ACC112 (cell line): ENCODE measurements around the gene ELMOD3.
A peak's percentile ranks its signal among the peaks of the same experiment; 100 is the strongest.

Source experiments
- H2AFZ ChIP-seq: fragments of 200-600 bp; sonication (generic); one replicate; pipeline ENCODE4 v1.6.0; 2017; ENCODE audit warnings: antibody characterized with exemption, low read length; ENCODE audit not compliant: unreplicated experiment
- H3K27ac ChIP-seq: fragments of 200-600 bp; sonication (generic); 2 replicates; pipeline ENCODE4 v1.5.1; 2014; ENCODE audit warnings: low read depth, mild to moderate bottlenecking, antibody characterized with exemption, low read length, moderate library complexity
- H3K27me3 ChIP-seq: fragments of 200-600 bp; sonication (generic); 2 replicates; pipeline ENCODE4 v1.6.1; 2014; ENCODE audit warnings: mild to moderate bottlenecking, antibody characterized with exemption, low read length, moderate library complexity, mixed read lengths; ENCODE audit not compliant: insufficient read depth
- H3K36me3 ChIP-seq: fragments of 200-600 bp; sonication (generic); 2 replicates; pipeline ENCODE4 v1.6.1; 2016; ENCODE audit warnings: mild to moderate bottlenecking, antibody characterized with exemption, low read length, moderate library complexity, mixed read lengths; ENCODE audit not compliant: insufficient read depth
- H3K4me1 ChIP-seq: fragments of 200-600 bp; sonication (generic); one replicate; pipeline ENCODE4 v1.6.1; 2016; ENCODE audit warnings: low read length, mixed read lengths; ENCODE audit not compliant: insufficient read depth, unreplicated experiment, control insufficient read depth
- H3K4me3 ChIP-seq: fragments of 200-600 bp; sonication (generic); 2 replicates; pipeline ENCODE4 v1.5.1; 2014; ENCODE audit warnings: mild to moderate bottlenecking, low read depth, low read length
- H3K79me2 ChIP-seq: fragments of 200-600 bp; sonication (generic); one replicate; pipeline ENCODE4 v1.6.0; 2016; ENCODE audit warnings: low read length; ENCODE audit not compliant: control insufficient read depth, unreplicated experiment, insufficient read depth

ELMOD3 gene

GRCh38 chr2:85428343-85428881, 73.8 kb downstream of the ELMOD3 start:
- Histone ChIP-seq H3K36me3 (no peaks in the 10 kb centered on the region), H3K4me3 (no peak overlapping the region), H3K4me1 (peaks cover 9% of the 10 kb centered on the region), H3K27ac (no peak overlapping the region), H3K27me3 (no peaks in the 10 kb centered on the region), H2AFZ (no peak overlapping the region), H3K79me2 (no peaks in the 10 kb centered on the region)

DNA sequence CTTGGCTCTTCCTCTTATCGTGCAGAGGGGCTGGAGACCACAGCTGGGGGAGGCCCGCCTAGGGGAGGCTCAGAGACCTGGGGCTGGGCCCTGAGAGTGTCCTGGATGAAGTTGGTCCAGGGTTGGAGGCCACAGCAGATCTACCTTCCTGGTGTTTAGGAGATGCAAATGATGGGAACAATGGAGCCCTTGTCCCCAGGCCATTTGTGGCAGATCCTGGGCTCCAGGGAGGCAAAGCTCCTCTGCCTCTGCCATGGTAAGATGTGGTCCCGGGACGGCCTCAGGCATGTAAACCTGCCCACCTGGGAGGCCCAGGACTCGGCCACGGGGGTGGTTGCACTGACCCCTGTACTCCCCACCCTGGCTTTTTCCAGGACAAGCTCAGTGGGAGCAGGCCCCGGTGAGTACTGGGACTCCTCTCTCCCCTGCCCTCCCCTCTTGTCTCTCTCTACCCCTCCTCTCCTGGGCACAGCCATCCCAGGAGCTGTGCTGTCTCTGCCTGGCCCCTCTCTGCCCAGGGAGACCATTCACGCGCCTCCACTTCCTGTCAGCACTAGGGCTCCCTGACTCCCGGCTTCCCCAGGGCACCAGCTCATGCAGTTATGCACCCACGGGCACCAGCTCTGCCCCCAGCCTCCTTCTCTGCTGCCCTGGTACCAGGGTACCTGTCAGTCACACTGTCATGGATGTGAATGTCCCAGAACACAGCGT, 74.8 kb downstream of the ELMOD3 start:
- no peak overlapping the region for H2AFZ ChIP-seq
- no peaks in the 10 kb centered on the region for H3K79me2 ChIP-seq
- H3K4me3 ChIP-seq, result no peak overlapping the region
- no peak overlapping the region for H3K27ac ChIP-seq
- H3K36me3 ChIP-seq, result no peaks in the 10 kb centered on the region
- H3K27me3 ChIP-seq, result no peaks in the 10 kb centered on the region
- peaks cover 16% of the 10 kb centered on the region for H3K4me1 ChIP-seq

DNA sequence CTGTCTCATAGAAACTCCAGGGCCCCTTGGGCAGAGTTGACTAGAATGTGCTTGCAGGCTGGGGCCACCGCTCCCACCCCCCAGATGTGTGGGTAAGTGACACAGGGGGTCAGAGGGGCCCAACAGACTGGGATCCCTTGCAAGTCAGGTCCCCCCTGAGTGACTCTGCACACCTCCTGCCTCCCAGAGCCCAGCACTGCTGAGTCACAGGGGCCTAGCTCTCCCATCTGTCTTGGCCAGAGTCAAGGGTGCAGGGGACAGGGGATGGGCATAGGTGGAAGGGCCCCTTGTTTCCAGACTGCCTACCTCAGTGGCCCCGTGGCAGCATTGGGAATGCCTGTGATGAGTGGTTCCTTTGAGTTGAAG, 75.3 kb downstream of the ELMOD3 start:
- Histone ChIP-seq H3K79me2 (no peaks in the 10 kb centered on the region), H3K4me3 (no peak overlapping the region), H2AFZ (no peak overlapping the region), H3K36me3 (no peaks in the 10 kb centered on the region), H3K27me3 (no peaks in the 10 kb centered on the region), H3K4me1 (peaks cover 16% of the 10 kb centered on the region), H3K27ac (no peak overlapping the region)

DNA sequence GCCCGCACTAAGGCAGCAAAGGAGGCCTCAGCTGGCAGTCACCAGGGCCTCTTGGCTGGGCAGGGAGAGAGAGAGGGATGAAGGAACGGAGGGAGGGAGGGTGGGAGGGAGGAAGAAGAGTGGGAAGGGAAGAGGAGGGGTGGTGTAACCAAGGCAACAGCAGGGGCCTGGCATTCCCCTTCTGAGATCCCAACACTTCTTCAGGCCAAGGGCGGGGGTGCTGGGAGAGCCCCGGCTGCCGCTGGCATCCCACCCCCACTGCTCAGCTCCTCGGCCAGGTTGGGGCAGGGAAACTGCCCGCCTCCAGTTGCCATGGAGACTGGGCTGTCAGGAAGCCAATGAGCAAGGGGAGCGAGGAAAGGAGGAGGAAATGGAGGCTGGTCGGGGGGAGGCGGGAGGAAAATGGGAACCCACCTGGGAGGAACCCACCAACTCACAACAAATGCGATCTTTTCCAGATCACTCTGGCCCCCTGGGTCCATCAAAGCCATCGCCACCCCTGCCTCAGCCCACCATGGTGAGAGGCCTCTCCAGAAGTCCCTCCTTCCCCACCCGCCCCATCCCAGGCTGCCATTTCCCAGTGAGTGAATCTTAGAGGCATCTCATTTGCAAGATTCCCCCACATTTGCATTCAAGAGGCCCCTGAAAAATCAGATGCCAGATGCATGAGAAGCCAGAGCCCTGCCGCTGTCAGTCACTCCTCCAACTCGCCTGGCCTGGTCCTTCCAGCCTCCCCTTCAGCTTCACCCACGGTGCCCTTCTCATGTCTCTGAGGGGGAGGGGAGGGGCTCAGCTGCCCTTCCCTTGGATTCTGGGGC, 76.4 kb downstream of the ELMOD3 start:
- no peaks in the 10 kb centered on the region for H3K79me2 ChIP-seq
- H2AFZ ChIP-seq, result no peak overlapping the region
- H3K27me3 ChIP-seq, result no peaks in the 10 kb centered on the region
- no peak overlapping the region for H3K27ac ChIP-seq
- H3K36me3 ChIP-seq, result no peaks in the 10 kb centered on the region
- H3K4me1 ChIP-seq, result peaks cover 16% of the 10 kb centered on the region
- H3K4me3 ChIP-seq, result no peak overlapping the region

DNA sequence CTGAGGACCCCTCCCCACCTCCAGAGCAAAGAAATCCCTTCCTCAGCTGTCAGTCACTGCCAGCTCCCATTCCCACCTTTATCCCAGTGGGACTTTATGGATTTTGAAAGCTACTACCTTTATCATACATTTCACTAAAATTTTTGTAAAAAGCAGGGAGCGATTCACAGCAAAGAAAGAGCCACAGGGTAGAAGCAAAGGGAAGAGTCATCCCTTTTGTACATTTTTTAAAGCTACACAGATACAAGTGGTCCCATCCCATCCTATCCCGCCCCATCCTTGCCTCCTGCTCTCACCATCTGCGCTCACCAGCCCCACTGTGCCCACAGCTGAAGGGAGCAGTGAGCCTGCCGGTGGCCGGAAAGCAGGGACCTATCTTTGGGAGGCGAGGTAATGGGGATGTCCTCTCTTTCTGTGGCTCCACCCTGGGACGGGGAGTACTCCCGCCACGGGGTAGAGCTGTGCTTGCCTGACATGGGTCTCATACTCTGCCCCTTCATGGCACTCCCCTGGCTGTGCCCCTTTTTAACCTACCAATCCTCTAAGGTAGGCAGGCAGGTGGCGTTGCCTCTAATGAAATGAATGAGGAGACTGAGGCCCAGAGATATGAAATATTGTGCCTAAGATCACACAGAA, 77.1 kb downstream of the ELMOD3 start:
- H3K36me3 ChIP-seq, result no peaks in the 10 kb centered on the region
- peaks cover 18% of the 10 kb centered on the region for H3K4me1 ChIP-seq
- no peaks in the 10 kb centered on the region for H3K27me3 ChIP-seq
- no peak overlapping the region for H3K4me3 ChIP-seq
- H2AFZ ChIP-seq, result no peak overlapping the region
- H3K27ac ChIP-seq, result no peak overlapping the region
- no peaks in the 10 kb centered on the region for H3K79me2 ChIP-seq

- H3K4me3 ChIP-seq, result no peak overlapping the region
- no peaks in the 10 kb centered on the region for H3K36me3 ChIP-seq
- no peaks in the 10 kb centered on the region for H3K79me2 ChIP-seq
- no peaks in the 10 kb centered on the region for H3K27me3 ChIP-seq
- peak overlapping the region; percentile 14; the same call in 1 of the 2 replicates for H3K27ac ChIP-seq
- H3K4me1 ChIP-seq, result peaks cover 32% of the 10 kb centered on the region
- H2AFZ ChIP-seq, result no peak overlapping the region
Observed at GRCh38 chr2:85433511-85434089, 79.0 kb downstream of the ELMOD3 start.

DNA sequence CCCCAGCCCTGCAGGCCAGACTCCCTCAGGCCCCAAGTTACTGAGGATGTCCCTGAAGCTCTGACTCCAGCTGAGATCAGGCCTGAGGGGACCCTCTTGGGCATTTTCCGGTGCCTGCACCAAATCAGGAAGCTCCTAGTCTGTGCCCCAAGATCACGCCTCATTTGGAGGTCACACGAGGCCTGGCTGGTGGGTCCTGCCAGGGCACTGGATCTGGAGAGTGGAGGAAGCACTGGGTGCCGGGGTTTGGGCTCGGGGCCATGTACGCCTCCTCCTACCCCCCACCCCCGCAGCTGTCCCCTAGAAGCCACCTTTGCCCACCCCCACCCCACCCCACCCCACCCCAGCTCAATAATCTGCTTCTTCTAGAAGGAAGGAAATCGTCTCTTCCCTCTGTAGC, 80.1 kb downstream of the ELMOD3 start:
- peaks cover 36% of the 10 kb centered on the region for H3K4me1 ChIP-seq
- no peaks in the 10 kb centered on the region for H3K27me3 ChIP-seq
- H3K27ac ChIP-seq, result no peak overlapping the region
- H3K79me2 ChIP-seq, result no peaks in the 10 kb centered on the region
- no peak overlapping the region for H2AFZ ChIP-seq
- no peak overlapping the region for H3K4me3 ChIP-seq
- no peaks in the 10 kb centered on the region for H3K36me3 ChIP-seq

GRCh38 chr2:85435220-85435958, 80.8 kb downstream of the ELMOD3 start:
- H3K27me3 ChIP-seq, result no peaks in the 10 kb centered on the region
- no peaks in the 10 kb centered on the region for H3K36me3 ChIP-seq
- H3K27ac ChIP-seq, result no peak overlapping the region
- no peaks in the 10 kb centered on the region for H3K79me2 ChIP-seq
- peaks cover 36% of the 10 kb centered on the region for H3K4me1 ChIP-seq
- no peak overlapping the region for H2AFZ ChIP-seq
- no peak overlapping the region for H3K4me3 ChIP-seq

GRCh38 chr2:85435981-85436835, 81.6 kb downstream of the ELMOD3 start:
- Histone ChIP-seq H3K4me3 (no peak overlapping the region), H3K27ac (peak overlapping the region; percentile 87), H2AFZ (no peak overlapping the region), H3K79me2 (no peaks in the 10 kb centered on the region), H3K36me3 (no peaks in the 10 kb centered on the region), H3K4me1 (peaks cover 36% of the 10 kb centered on the region), H3K27me3 (no peaks in the 10 kb centered on the region)
